GM21786 (cell line): ENCODE measurements around the gene MSH3.

ENCODE experiments used
- ATAC-seq: cut with Tn5 transposase; IDR thresholded peaks from one replicate; pipeline ENCODE4 v1.9.1; 2021; ENCODE audit not compliant: unreplicated experiment

Gene MSH3

GRCh38 chr5:80654391-80655230 is at the start of gene MSH3, which contains the start of gene DHFR:
TSS of gene MSH3 (plus strand) at chr5:80654652. CDS start at chr5:80654728, 76 bp downstream.
TSS of gene DHFR (minus strand) at chr5:80654983. CDS start at chr5:80654489, 494 bp downstream.
- ATAC-seq = peak; percentile 39

- no peak for ATAC-seq
These were observed 47.1 kb upstream of the MSH3 start for GRCh38 chr5:80607343-80607742.

GRCh38 chr5:80607832-80608231 is 46.6 kb upstream of the MSH3 start:
- peak; percentile 92 for ATAC-seq

GRCh38 chr5:80608731-80609130 is 45.7 kb upstream of the MSH3 start:
- ATAC-seq = no peak

- no peak for ATAC-seq
These were observed 44.8 kb upstream of the MSH3 start for GRCh38 chr5:80609692-80610091.

GRCh38 chr5:80615266-80615914 is 39.1 kb upstream of the MSH3 start:
- ATAC-seq = no peak

- ATAC-seq = no peak
These were observed 36.0 kb upstream of the MSH3 start for GRCh38 chr5:80618438-80618837.

- no peak for ATAC-seq
These were observed 35.4 kb upstream of the MSH3 start for GRCh38 chr5:80619086-80619485.

- no peak for ATAC-seq
These were observed 34.2 kb upstream of the MSH3 start for GRCh38 chr5:80620211-80620610.

GRCh38 chr5:80622756-80623155 is 31.7 kb upstream of the MSH3 start:
- no peak for ATAC-seq

- no peak for ATAC-seq
These were observed 30.5 kb upstream of the MSH3 start for GRCh38 chr5:80623999-80624398.

- no peak for ATAC-seq
These were observed 29.2 kb upstream of the MSH3 start for GRCh38 chr5:80625230-80625629.

GRCh38 chr5:80629281-80629680 is 25.2 kb upstream of the MSH3 start:
- ATAC-seq = no peak

GRCh38 chr5:80631278-80632259 is 22.9 kb upstream of the MSH3 start:
- ATAC-seq = no peak

- no peak for ATAC-seq
These were observed 21.8 kb upstream of the MSH3 start for GRCh38 chr5:80632700-80633099.

- ATAC-seq = no peak
These were observed 20.3 kb upstream of the MSH3 start for GRCh38 chr5:80634193-80634592.

GRCh38 chr5:80641353-80641752 is 13.1 kb upstream of the MSH3 start:
- ATAC-seq = no peak

GRCh38 chr5:80644900-80645299 is 9.6 kb upstream of the MSH3 start:
- no peak for ATAC-seq

GRCh38 chr5:80646926-80647325 is 7.5 kb upstream of the MSH3 start:
- ATAC-seq = no peak

GRCh38 chr5:80653502-80653901 is 950 bp upstream of the MSH3 start:
- no peak for ATAC-seq

GRCh38 chr5:80654054-80654390 is 430 bp upstream of the MSH3 start:
- no peak for ATAC-seq
